ENCODE measurements around the gene TBX2.
"Not testable (repeated sequence)": the region's sequence is repeated elsewhere in the genome, so short reads cannot be mapped to it uniquely, and the experiment has no call there.

Gene TBX2

DNA sequence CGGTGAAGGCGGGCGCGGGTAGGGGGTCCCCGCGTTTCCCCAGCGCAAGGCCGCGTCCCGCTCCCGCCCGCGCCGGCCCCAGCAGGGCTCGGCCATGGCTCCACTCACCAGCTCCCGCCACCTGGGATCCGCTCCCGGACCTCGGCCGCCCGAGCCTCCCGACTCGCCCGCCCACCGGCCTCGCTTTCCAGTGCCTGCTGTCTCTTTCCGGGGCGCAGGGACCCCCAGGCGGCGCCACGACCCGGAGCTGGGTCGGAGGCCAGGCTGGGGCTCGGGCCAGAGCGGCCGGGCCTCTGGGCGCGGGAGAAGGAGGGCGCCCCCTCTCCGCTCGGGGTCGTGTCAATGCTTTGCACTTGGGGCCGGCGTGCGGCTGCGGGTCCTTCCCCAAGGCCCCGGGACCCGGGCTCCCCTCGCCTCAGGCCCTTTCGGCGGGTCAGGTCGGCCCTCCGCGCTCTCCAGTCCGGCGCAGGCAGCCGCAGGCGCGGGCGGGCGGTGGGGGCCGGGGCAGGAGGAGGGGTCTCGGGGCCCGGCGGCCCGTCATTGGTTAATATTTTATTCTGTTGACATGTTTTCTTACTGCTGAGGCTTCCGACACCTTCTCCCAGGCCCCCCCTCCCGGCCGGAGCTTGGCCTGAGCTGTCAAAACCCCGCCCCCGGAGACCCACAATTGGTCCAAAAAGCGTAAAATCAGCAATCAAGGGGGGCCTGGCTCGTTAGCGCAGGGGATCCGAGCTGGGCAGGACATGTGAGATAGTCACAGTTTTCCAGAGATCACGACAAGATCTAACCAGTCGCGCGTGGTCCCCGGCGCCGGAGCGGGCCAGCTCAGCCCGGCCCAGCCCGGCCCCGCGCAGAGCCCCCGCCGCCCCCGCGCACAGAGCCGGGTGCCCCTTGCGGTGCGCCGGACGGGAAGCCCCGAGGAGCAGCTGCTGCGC is at the start of gene TBX2:
TBX2 (plus strand) TSS at position 713 of the 935 bp plus-strand sequence. CDS start 334 bp downstream, outside the sequence.
- DNase-seq: no peak

DNA sequence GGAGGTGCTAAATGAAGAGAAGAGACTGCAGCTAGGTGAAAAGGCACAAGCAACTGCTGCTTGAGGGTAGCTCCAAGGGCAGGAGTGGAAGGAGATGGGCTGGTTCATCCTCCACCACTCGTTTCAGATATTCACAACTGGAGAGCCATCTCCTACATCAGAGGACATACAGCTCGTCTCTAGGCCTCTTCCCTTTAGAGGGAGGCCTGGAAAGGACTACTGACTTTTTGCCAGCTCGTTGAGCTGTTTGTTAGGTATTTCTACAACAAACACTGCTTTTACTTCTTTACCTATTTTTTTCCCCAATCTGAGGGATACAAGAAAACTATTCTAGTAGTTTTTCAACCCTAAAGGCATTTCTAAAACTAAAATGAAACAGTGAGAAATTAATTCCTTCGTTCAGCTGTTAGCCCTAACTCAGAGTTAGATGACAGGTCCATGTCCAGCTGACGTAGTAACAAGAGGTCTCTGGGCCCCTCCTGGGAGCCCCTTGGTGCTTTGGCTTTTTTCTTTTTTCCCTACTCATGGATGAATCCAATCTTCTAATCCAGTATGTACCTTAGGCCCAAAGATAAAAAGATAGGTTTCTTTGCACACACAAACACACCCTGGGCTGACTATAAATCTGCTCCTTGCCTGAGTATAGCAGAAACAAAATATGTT is 47.8 kb upstream of the TBX2 start:
- no peak for DNase-seq

DNA sequence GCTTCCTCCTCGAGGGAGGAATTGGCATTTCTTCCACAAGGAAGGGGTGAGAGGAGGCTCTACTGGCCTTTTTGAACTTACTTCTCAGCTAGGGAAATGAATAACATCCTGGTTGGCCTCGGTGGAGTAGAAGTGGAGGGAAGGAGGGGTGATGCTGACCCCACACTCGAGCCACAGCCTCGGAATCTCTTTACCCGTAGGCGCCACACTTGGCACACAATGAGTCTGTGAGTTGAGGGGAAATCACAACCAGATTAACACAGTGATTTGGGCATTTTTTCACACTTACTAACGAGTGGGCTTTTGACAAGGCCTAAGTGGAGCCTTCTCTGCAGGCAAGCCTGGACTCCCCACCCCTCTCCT is 47.3 kb upstream of the TBX2 start:
- DNase-seq: no peak

DNA sequence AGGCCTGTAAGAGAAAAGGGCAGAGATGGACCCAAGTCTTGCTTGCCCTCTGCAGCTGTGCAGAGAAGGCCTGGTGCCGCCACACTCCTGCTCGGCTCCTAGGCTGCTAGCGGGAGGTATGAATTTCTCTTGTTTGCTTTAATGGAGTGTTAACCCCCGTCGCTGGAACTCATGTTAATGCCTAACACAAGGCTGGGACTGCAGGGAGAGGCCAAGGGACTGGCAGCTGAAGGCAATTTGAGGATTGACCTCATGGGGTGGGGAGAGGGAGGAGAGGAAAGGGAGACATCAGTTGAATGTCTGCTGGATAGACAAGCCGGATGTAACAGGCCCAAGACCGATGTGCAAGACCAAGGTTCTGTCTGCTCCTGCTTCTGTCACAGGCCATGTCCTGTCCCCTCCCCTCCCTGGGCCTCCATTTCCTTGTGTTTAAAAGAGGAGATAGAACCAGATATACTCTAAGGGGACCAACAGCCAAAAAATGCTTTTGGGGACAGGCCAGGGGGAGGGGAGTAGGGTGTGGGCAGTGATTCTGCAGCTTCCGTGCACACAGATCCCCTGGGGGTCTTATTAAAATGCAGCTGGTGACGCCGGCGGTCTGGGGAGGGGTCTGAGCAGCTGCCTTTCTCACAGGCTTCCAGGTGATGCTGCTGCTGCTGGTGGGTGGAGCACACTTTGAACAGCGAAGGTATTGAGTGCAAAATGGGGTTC is 46.7 kb upstream of the TBX2 start:
- no peak for DNase-seq

DNA sequence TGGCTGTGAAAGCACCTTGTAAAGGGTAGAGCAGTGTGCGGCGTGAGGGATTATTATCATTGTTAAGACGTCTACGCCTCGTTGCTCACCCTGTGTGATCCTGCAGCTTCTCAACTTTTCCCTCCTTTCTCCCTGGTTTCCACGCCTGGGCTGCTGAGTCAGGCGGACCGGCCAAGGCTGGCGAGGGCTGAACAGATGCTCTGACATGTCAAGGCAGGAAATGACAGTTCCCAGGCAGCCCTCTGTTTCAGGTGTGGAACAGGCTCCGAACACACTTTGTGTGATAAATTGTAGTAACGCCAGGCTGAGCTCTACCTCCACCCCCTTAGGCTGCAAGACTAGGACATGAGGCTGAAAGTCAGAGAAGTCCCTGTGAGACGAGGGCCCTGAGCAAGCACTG is 46.0 kb upstream of the TBX2 start:
- no peak for DNase-seq

DNA sequence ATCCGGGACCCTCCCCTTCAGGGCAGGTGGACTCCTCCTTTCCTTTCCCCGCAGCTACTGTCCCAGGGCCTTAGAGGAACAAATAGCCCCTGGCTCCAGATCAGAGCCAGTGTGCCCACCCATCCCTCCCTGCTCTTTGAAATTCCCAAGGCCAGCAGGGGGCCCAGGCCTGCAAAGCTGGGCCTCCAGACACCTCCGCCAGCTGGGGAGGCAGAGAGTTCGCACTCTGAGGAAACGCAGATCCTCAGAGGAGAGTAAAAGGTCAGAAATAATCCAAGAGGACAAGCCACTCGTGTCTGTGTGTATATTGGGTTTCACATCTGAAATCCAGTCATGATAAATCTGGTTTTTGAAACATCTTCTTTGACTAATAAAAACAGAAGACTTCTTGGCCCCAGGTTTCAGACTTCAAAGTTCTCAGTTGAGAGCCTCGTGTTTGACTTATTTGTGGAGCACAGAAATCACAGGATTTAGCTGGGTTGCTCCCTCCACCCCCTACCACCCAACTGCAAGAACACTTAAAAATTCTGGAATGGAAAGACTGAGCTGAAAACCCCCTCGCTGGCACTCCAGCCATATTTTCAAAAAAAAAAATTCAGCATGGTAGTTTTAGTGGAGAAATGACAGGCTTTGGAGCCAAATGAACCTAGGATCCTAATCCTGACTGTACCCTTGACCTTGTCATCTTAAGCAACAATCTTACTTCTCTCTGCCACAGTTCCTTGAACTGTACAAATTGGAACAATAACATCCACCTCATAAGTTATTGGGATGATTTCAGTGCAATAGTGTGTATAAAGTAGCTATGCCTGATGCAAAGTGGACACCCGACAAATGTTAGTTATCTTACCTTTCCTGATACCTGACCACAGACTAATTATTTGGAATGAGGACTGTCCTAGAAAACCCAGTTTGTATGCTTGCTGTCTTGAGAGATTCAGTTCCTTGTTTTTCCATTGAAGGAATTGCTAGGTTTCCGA is 44.5 kb upstream of the TBX2 start:
- no peak for DNase-seq

DNA sequence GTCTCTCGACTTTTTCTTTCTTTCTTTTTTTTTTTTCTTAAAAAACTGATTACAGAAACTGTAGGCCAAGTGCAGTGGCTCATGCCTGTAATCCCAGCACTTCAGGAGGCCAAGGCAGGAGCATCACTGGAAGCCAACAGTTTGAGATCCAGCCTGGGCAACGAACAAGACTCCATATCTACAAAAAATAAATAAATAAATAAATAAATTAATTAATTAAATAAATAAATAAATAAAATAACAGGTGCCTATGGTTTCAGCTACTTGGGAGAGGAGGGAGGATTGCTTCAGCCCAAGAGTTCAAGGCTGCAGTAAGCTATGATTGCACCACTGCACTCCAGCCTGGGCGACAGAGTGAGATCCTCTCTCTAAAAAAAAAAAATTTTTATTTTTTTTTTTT is 42.6 kb upstream of the TBX2 start:
- not testable (repeated sequence) for DNase-seq

DNA sequence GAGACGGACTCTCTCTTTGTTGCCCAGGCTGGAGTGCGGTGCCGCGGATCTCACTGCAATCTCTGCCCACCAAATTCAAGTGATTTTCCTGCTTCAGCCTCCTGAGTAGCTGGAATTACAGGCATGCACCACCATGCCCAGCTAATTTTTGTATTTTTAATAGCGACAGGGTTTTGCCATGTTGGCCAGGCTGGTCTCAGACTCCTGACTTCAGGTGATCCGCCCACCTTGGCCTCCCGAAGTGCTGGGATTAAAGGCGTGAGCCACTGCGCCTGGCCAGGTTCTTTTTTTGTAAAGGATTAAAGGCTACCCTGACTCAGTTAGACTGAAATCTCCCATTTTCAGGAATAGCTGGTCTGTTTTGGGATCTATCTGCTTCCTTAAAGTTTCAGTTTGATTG is 40.1 kb upstream of the TBX2 start:
- not testable (repeated sequence) for DNase-seq

DNA sequence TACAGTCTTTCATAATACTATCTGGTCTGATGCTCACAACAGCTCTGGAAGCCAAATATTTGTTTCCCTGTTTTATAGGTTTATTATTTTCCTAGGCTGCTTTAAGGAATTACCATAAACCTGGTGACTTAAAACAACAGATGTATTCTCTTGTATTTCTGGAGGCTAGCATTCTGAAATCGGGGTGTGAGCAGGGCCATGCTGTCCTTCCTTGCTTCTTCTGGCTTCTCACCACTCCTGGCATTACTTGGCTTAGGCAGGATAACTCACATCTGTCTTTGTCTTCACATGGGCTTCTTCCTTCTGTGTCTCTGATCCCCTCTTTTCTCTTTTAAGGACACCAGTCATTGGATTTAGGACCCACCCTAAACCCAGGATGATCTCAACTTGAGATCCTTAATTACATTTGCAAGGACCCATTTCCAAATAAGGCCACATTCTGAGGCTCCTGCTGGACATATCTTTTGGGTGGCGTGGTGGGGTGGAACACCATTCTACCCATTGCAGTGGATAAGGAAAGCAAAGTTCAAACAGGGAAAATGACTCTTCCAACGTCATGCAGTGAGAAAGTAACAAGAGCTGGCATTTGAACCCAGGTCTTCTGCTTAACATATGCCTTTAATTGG is 39.2 kb upstream of the TBX2 start:
- no peak for DNase-seq

DNA sequence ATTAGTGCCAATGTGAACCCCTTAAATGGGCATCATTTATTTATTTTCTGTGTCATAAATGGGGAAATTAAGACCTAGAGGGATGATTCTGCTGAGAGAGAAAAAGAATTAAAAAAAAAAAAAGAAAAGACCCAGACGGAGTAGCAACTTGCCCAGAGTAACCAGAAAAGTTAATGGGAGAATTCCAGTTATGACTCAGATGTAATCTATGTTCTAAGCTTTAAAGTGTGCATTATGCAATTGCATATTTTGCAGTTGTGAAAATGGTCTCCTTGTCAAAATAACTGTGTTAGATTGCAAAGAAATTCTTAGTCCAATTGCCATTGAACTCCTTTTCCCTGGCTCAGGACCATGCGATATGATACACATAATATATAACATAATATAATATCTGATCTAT is 38.6 kb upstream of the TBX2 start:
- DNase-seq: no peak

DNA sequence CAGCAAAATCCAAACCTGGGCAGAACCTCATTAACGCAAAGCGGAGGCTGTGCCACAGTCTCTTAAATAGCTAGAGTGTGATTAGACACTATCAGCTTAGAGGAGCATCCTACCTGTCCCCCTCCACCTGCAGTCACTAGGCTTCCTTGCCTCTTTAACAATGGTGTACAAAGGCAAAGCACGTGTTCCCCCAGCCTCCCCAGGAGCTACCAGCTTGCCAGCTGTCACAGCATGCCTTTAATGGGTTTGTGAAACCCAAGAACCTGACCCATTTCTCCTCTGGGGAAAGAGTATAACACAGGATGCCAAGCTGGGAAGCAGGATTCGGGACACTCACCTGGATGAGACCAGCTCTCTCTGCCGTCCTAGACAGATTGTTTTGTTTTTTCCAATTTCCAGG is 37.2 kb upstream of the TBX2 start:
- no peak for DNase-seq

DNA sequence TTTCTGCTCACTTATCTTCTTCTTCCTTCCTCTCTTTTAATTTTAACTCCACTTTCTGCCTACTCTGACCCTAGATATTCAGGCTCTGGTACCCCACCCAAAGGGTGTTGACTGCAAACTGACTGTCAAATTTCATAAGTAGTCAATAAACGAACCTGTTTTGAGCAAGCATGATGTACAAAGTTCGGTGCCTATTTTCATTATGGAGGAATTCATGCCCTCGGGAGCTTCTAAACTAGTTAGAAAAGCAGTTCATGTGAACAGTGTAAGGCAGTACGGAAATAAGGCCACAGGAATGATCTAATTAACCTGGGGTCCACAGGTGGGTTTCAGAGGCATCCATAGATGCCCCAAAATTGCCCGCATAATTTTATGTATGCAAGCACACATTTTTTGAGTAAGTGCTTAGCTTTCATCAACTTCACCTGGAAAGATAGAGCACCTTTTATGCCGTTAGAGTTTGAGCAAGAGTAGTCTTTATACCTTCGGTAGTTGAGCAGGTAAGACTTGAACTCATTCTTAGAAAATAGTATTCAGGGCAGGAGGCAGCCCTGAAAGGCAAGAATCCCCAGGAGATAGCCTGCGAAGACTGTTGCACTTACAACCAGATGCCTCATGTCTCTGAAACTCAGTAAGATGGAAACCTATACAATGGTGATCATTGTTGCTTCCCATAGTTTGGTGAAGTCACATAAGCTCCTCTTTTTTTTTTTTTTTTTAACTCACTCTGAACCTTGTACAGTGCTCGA is 36.6 kb upstream of the TBX2 start:
- no peak for DNase-seq

DNA sequence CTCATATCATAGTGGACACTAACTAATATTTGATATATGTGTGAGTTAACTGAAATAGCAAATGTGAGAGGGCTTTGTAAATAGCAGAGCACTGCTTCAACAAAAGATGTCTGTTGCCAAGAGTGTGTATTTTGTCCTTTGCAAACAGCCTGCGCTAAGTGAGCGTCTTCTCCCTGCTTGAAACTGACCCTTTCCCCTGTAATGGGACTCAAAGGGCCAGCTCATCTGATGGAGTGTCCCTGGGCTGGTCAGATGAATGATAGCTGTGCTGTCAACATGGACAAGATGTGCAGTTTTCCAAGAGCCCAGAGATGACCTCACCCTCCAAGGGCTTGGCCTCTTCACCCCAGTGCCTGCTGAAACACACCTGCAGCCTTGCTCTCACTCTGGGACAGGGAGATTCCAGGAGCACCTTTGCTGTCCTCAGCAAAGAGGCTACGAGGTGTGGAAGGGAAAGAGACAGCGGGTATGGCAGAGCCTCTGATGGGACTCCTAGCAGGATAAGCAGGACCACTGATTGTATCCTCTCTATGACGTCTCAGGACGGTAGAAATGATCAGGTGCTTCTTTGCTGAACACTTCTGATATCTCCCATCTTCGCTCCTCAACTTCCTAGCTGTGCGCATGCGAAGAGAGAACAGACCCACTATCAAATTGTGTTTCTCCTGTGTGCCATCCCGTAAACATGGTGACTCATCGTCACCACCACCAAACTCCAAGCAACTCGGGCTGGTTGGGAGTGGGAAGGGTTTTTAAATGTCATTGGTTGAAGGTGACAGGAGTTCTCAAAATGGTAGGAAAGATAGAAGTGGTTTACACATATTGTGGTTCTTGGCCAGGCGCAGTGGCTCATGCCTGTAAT is 35.8 kb upstream of the TBX2 start:
- DNase-seq: no peak

DNA sequence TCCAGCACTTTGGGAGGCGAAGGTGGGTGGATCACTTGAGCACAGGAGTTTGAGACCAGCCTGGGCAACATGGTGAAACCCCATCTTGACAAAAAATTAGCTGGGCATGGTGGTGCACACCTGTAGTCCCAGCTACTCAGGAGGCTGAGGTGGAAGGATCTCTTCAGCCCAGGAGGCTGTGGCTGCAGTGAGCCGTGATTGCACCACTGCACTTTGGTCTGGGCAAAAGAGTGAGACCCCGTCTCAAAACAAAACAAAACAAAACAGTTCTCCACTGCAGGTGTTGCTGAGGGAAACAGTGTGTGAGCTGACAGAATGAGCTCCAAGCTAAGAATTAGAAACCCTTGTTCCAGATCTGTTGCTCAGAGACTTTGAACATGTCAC is 35.2 kb upstream of the TBX2 start:
- no peak for DNase-seq

DNA sequence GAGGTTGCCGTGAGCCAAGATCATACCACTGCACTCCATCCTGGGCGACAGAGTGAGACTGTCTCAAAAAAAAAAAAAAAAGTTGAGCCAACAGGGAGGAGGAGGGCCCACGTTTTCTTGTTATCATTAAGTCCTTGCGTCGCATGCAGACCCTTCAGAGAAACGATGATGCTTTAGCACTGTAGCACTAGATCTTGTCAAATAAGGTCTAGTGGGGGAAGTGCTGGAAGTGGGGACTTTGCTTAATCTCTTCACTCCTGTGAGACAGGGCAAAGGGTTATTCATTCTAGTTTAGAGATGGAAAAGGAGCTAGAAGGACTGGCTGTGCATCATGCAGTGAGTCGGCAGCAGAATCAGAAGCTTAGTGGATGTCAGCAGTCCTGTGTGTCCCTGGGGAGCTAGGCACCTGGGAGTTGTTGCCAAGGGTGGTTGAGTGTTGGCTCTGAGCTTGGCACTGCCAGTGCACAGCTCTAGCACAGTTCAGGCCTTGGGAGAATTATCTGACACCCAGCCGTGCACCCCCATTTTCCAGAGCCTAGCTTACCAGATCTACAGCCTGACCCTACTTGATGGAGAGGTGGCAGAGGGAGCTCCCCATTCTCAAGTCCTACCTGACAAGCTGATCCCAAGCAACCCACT is 33.4 kb upstream of the TBX2 start:
- DNase-seq: no peak

DNA sequence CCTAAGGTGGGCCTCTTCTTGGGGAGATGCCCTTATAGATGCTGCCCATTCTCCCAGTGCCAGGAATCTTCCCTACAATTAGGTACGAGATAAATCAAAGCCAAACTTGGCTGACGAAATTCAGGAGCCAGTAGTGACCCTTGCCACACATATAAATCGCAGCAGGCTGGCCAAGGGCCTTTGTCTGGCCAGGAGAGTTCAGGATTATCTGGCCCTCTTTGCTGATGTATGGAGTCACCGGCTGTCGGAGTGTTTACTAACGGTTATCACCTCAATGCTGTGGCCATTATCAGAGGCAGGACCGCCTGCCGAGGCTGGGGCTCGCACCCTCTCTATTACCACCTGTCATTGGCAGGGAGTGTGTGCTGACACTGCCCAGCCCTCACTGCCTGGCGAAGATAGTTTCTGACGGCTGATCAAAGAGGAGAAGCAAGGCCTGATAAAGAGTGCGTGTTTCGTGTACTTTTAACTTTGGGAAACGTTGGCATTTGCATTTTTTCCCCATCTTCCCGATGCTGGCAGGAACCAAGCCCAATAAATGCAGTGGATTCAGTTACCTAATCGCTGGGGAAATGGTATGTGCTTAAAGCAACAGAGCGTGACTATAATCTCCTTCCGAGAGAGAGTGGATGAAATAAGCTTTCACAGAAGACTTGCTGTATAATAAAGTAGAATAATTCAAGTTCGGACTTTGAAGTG is 32.8 kb upstream of the TBX2 start:
- no peak for DNase-seq

DNA sequence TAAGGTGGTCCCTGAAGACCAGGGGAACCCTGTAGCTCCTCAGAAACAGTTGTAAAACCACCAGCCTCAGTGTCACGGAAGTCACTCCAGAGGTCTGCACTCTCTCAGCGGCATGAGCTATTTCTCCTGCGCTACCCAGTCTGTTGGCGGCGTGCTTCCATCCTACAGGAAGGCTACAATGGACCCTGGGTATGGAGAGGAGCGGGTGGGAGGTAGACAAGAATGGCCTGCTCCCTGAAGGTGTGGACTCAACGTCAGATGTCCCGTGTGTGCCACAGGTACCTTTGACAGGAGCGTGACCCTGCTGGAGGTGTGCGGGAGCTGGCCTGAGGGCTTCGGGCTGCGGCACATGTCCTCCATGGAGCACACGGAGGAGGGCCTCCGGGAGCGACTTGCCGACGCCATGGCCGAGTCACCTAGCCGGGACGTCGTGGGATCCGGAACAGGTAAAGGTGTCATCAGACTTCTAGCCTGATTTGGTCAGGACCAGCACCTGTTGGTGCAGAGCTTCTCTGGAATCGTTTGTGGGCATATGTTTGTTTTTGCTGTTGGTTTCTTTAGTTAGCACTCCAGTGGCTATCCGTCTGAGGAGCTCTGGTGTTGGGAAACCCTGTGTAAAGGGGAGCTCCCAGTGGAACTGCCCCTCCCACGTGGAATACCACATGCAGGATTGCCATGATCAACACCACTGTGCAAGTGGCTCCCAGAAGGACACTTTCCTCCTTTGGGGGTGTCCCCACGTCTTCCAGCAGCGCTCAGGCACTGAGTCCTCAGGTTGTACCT is 31.4 kb upstream of the TBX2 start:
- DNase-seq: no peak

DNA sequence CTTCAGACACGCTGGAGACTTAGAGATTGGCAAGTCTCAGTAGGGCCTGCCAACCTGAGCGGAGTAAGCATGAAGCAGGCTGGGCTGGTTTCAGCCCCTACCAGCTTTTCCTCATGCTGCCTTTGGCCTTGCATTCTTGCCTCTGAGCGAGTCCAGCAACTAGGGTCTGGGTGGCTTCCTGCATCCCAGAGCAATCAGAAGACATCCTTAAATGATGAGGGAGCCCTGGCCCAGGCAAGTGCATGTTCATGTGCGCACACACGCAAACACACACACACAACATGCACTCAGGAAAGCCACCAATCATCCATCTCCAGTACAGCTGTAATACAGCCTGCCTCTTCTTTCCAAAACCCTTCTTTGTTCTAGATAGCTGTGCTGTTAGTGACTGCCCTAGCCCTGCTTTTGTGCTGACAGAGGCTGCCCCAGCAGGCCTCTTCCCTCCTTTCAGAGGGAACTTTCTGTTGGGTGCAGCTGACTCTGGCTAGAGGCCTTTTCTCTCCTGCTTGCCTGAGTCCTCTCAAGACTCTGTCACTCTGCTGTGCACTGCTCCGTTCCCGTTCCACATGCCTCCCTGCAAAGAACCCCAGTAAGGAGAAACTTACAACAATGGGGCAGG is 30.7 kb upstream of the TBX2 start:
- no peak for DNase-seq
